WTC11 (cell line): Measurements from ENCODE around the gene ARFGAP2. TPM values are rescaled to one million over a fixed set of nuclear protein-coding genes. Genes with fewer than 3 reads are reported as not detected.

Experiments
- ATAC-seq: fragments of 200-7000 bp; cut with Tn5 transposase; 2 replicates; pipeline ENCODE4 v1.10.0; 2021; ENCODE audit warnings: mild to moderate bottlenecking, moderate library complexity
- CTCF ChIA-PET: fragments of 300-600 bp; sonication (Branson Sonifier 250); formaldehyde crosslinking; loops from one replicate; lab custom pipeline; 2021; ENCODE audit warnings: antibody characterized with exemption; lab: Charles Lee
- POLR2A ChIA-PET: fragments of 350-600 bp; sonication (Branson Sonifier 250); formaldehyde crosslinking; loops from one replicate; lab custom pipeline; 2021; ENCODE audit warnings: antibody characterized with exemption; lab: Charles Lee
- DNase-seq: peaks from one replicate; pipeline ENCODE4 v3.0.0; 2021; ENCODE audit warnings: low spot score
- H3K27ac Mint-ChIP-seq: 2 replicates; pipeline ENCODE4 v1.8.0; 2021; ENCODE audit warnings: mixed read lengths
- H3K27me3 Mint-ChIP-seq: 2 replicates; pipeline ENCODE4 v1.8.0; 2021; ENCODE audit warnings: low read depth, mild to moderate bottlenecking, moderate library complexity, mixed read lengths
- H3K36me3 Mint-ChIP-seq: 2 replicates; pipeline ENCODE4 v1.8.0; 2021; ENCODE audit warnings: mixed read lengths
- H3K4me1 Mint-ChIP-seq: 2 replicates; pipeline ENCODE4 v1.8.0; 2022; ENCODE audit warnings: mixed read lengths
- H3K4me3 Mint-ChIP-seq: 2 replicates; pipeline ENCODE4 v1.8.0; 2021; ENCODE audit warnings: mild to moderate bottlenecking, moderate library complexity, mixed read lengths
- H3K9me3 Mint-ChIP-seq: 2 replicates; pipeline ENCODE4 v1.8.0; 2021; ENCODE audit warnings: mixed read lengths
- ATF2 ChIP-seq: sonication (generic); formaldehyde crosslinking; IDR thresholded peaks from 2 replicates; pipeline ENCODE4 v1.8.1; 2022; ENCODE audit warnings: low read depth, missing genetic modification reagents, borderline replicate concordance
- ATF3 ChIP-seq: sonication (generic); formaldehyde crosslinking; conservative IDR thresholded peaks from 2 replicates; pipeline ENCODE4 v1.8.1; 2022; ENCODE audit warnings: mild to moderate bottlenecking, missing genetic modification reagents
- ATF6 ChIP-seq: sonication (generic); formaldehyde crosslinking; IDR thresholded peaks from 2 replicates; pipeline ENCODE4 v1.8.1; 2023; ENCODE audit warnings: mild to moderate bottlenecking, missing genetic modification reagents
- CDX4 ChIP-seq: fragments of 250-450 bp; sonication (Bioruptor Pico); IDR thresholded peaks from 2 replicates; pipeline ENCODE4 v1.9.0; 2021; ENCODE audit warnings: moderate library complexity, mild to moderate bottlenecking, inconsistent platforms, borderline replicate concordance
- CREM ChIP-seq: sonication (generic); formaldehyde crosslinking; IDR thresholded peaks from 2 replicates; pipeline ENCODE4 v1.8.1; 2022; ENCODE audit warnings: mild to moderate bottlenecking, missing genetic modification reagents, moderate library complexity
- FOXP1 ChIP-seq: sonication (generic); formaldehyde crosslinking; IDR thresholded peaks from 2 replicates; pipeline ENCODE4 v1.8.0; 2022; ENCODE audit warnings: missing genetic modification reagents, mild to moderate bottlenecking, moderate library complexity, borderline replicate concordance
- GTF2I ChIP-seq: fragments of 250-450 bp; sonication (Bioruptor Pico); conservative IDR thresholded peaks from 2 replicates; pipeline ENCODE4 v1.4.0; 2021; ENCODE audit warnings: mild to moderate bottlenecking
- IRF1 ChIP-seq: sonication (generic); formaldehyde crosslinking; IDR thresholded peaks from 2 replicates; pipeline ENCODE4 v1.8.0; 2023; ENCODE audit warnings: missing genetic modification reagents
- JAZF1 ChIP-seq: fragments of 250-450 bp; sonication (Bioruptor Pico); IDR thresholded peaks from 2 replicates; pipeline ENCODE4 v1.9.0; 2021; ENCODE audit warnings: moderate library complexity, mild to moderate bottlenecking, inconsistent platforms
- MLX ChIP-seq: sonication (generic); formaldehyde crosslinking; IDR thresholded peaks from 2 replicates; pipeline ENCODE4 v1.8.1; 2023; ENCODE audit warnings: mild to moderate bottlenecking, missing genetic modification reagents, moderate library complexity
- OVOL2 ChIP-seq: fragments of 250-450 bp; sonication (Bioruptor Pico); IDR thresholded peaks from 2 replicates; pipeline ENCODE4 v1.9.0; 2021; ENCODE audit warnings: mild to moderate bottlenecking, borderline replicate concordance
- SMAD3 ChIP-seq: sonication (generic); formaldehyde crosslinking; IDR thresholded peaks from 2 replicates; pipeline ENCODE4 v1.8.0; 2022; ENCODE audit warnings: missing genetic modification reagents, mild to moderate bottlenecking, borderline replicate concordance
- SMAD4 ChIP-seq: sonication (generic); formaldehyde crosslinking; IDR thresholded peaks from 2 replicates; pipeline ENCODE4 v1.8.0; 2022; ENCODE audit warnings: mild to moderate bottlenecking, missing genetic modification reagents
- STAT6 ChIP-seq: sonication (generic); formaldehyde crosslinking; conservative IDR thresholded peaks from 2 replicates; pipeline ENCODE4 v1.8.1; 2023; ENCODE audit warnings: mild to moderate bottlenecking, low read depth, missing genetic modification reagents, moderate library complexity
- ZBTB43 ChIP-seq: sonication (generic); formaldehyde crosslinking; IDR thresholded peaks from 2 replicates; pipeline ENCODE4 v1.8.1; 2023; ENCODE audit warnings: mild to moderate bottlenecking, missing genetic modification reagents
- ZMAT4 ChIP-seq: fragments of 250-450 bp; sonication (Bioruptor Pico); IDR thresholded peaks from 2 replicates; pipeline ENCODE4 v1.9.0; 2021; ENCODE audit warnings: mild to moderate bottlenecking
- ZNF671 ChIP-seq: fragments of 250-450 bp; sonication (Bioruptor Pico); IDR thresholded peaks from 2 replicates; pipeline ENCODE4 v1.8.0; 2021; ENCODE audit warnings: mild to moderate bottlenecking
- total RNA-seq: library from RNA; stranded (reverse); gene quantifications from 3 replicates; pipeline ENCODE4 v1.2.3, GENCODE V29; 2021

ARFGAP2 gene
- total RNA-seq, 1 experiment from 2014 or later = 73.0 TPM

GRCh38 chr11:47183969-47184368, 7.3 kb upstream of the ARFGAP2 start:
- peaks cover 8% of the 10 kb centered on the region; the same call in 1 of the 2 replicates for H3K36me3 Mint-ChIP-seq
- H3K4me1 Mint-ChIP-seq = peaks cover 17% of the 10 kb centered on the region
- no peak overlapping the region; the same call in 1 of the 2 replicates for H3K4me3 Mint-ChIP-seq
- peak overlapping the region; percentile 78 for H3K27ac Mint-ChIP-seq
- CTCF ChIA-PET = interaction anchor here (2.2 to 4.9 kb wide), 3 partner anchors 31 to 75 kb away, joined by 24 to 101 read pairs (median 29); partner anchors contain the start of genes DDB2 and NR1H3
- H3K9me3 Mint-ChIP-seq = no peaks in the 10 kb centered on the region
- no peak for ATAC-seq
- DNase-seq = no peak
- peaks cover 8% of the 10 kb centered on the region for H3K27me3 Mint-ChIP-seq
- TF ChIP-seq ATF3 (no peak), OVOL2 (no peak), SMAD3 (no peak), JAZF1 (CRISPR knock-in tag) (no peak), ZMAT4 (CRISPR knock-in tag) (no peak), GTF2I (CRISPR knock-in tag) (no peak), FOXP1 (CRISPR knock-in tag) (no peak), STAT6 (CRISPR knock-in tag) (no peak), ATF6 (CRISPR knock-in tag) (no peak), CREM (CRISPR knock-in tag) (no peak), MLX (CRISPR knock-in tag) (no peak), SMAD4 (CRISPR knock-in tag) (no peak), ATF2 (CRISPR knock-in tag) (no peak), CDX4 (CRISPR knock-in tag) (no peak), IRF1 (no peak), ZNF671 (no peak), ZBTB43 (CRISPR knock-in tag) (no peak)
- POLR2A ChIA-PET = interaction anchor here (1.5 to 5.1 kb wide), 4 partner anchors 31 to 65 kb away, joined by 8 to 114 read pairs (median 15); partner anchors contain the start of genes ACP2 and DDB2
